ENCODE measurements around the gene PADI2.
A peak's percentile ranks its signal among the peaks of the same experiment; 100 is the strongest.

PADI2 gene

DNA sequence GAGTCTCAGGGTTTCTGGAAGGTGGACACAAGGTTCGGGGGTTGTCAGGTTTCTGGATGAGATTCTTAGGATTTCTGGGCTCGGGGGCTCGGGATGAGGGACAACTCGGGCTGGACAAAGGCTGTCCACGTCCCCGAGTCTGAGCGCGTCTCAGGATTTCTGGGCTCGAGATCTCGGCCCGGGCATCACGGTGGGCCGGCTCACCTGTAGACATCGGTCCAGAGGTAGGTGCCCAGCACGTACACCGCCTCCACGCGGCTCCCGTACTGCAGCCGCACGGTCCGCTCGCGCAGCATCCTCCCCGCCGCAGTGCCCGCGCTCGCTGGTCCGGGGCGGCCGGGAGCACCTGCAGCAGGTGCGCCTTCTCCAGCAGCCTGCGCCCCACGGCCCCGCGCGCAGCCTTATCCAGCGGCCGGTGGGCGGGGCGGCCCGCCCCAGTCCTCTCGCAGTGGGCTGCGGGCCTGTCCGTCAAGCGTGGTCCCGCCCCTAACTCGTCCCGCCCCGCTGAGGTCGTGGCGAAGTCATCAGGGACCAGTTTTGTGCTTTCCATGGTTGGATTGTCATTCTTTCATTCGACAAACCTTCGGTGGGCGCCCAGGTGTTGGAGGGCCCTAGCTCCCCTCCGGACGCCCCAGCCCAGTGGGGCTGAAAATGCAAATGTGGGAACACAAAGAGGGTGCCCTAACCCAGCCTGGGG lies at the start of gene PADI2:
TSS of gene PADI2 (minus strand) at position 376 of the 697 bp plus-strand sequence. CDS start at position 296, 80 bp downstream.
- FAIRE-seq: no peak
- DNase-seq (ENCODE audit: low spot score): no peak

DNA sequence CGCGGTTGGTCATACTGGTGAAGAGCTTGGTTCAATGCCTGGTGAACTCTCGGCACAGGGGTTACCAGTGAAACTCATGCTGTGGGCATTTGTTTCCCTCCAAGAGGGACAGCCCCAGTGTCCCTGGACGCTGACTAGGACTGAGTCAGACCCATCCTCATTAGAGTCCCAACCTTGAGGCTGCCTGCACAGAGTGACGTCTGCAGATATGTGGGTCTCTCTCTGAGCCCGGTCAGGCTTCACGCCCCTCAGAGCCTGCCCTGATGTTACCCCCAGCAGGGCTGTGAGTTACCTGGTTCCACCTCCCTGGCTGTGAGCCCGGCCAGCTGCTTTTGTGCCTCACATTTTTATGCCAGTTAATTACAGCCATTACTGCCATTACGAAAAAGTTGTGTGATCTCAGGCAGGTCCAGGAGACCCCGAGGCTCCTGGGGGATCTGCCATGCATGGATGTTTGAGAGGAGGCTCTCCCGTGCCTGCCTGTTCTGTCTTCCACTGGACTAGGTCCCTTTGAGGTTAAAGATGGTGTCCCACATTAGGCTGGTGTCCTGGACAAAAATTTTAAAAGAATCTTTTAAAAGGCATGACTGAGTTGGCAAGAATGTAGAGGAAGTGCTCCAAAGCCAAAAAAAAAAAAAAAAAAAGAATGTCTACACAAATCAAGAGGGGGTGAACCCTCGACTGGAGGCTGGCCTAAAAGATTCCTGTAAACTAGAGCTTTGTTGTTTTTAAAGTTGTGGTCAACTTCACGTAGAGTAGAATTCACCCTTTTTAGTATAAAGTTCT lies 49.0 kb upstream of the PADI2 start:
- FAIRE-seq (no peak), DNase-seq (ENCODE audit: low spot score) (peak; percentile 70)

DNA sequence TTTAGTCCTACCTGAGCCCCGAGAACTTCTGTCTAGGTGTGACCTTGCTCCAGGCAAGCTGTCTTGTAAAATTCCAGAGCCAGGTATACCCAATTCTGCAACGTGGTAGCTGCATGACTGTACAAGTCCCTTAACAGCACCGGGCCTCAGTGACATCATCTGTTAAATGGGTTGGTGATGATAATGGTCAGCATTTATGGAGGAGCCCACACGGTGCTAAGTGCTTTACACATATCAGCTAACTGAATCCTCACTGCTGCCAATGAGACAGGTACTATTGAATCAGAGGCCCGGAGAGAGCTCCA lies 48.5 kb upstream of the PADI2 start:
- no peak for FAIRE-seq

DNA sequence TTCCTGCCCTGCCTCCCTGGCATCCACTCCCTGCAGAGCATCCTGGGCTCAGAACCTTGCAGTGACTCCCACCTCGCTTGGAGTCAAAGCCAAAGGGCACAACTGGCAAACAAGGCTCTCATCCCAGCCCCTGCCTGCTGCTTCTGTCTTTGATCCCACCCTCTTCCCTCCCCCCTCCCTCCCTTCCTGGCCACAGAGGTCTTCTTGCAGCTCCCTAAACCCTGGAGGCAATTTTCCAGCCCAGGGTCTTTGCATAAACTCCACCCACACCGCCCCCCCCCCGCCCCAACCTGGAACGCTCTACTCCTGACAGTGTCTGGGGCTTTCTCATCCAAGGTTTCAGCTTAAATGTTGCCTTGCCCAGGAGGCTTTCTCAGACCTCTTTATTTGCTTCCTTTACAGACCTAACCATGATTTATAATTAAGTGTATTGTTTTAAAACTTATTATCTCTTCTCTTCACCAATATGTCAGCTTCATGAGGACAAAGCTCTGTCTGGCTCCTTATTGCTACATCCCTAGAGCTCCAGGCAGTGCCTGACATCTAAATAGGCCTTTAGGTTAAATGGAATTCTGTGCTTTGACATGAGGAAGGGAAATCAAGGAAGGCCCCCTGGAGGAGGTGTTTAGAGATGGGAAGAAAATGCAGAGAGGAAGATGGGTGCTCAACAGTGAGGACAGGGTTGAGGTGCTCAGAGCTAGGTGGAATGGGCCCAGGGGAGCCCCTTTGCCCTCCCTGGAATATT lies 48.0 kb upstream of the PADI2 start:
- no peak for DNase-seq (ENCODE audit: low spot score)
- FAIRE-seq: no peak

More for the DNA sequence above, 48.5 kb upstream of the PADI2 start:
- no peak for DNase-seq (ENCODE audit: low spot score)

DNA sequence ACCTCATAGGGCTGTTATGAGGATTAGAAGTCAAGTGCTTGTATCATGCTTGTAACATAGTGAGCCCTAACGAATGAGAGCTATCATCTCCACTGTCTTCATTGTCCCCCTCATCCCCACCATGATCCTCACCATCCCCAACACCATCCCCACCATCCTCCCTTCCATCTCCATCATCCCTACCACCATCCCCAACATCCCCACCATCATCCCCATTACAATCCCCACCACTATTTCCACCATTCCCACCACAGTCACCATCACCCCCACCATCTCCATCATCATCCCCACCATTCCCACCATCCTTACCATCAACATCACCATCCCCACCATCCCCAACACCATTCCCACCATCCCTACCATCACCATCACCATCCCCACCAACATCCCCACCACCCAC lies 46.6 kb upstream of the PADI2 start:
- peak; percentile 30 for FAIRE-seq
- no peak for DNase-seq (ENCODE audit: low spot score)

DNA sequence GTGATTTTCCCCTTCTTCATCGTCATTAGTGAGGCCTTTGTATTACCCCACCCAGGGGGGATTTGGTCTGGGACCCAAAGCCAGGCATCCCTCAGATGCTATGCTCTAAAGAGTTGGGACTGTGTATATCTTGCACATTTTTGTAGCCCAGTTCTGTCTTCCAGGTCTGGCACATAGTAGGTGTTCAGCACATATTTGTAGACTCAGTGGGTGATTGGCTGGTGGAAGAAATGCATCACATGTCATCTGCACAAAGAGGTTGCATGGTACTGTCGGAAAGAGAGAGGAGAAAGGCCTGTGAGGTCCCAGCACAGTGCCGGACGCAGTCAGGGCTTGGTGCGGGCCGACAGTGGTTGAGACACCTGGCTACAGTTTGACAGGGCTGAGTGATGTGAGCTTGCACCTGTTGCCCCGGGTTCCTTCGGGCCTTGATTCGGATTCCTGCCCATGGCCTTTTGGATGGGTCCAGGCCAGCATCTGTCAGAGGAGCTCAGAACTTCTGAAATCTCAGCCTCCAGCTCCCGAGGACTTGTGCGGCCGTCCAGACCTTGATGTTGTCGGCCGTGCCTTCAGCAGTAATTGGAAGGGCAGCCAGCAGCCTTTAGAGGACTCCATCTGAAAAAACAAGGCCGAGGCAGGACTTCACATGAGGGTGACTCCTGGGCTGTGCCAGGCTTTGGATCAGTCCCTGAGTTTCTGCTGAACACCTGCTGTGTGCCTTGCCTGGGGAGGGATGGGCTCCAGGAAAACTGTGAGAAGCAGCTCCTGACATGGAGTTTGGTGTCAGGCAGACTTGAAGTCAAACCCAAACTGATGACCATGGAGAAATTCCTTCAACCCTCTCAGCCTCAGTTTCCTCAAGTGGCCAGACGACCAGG lies 44.8 kb upstream of the PADI2 start:
- DNase-seq (ENCODE audit: low spot score) (no peak), FAIRE-seq (no peak)

DNA sequence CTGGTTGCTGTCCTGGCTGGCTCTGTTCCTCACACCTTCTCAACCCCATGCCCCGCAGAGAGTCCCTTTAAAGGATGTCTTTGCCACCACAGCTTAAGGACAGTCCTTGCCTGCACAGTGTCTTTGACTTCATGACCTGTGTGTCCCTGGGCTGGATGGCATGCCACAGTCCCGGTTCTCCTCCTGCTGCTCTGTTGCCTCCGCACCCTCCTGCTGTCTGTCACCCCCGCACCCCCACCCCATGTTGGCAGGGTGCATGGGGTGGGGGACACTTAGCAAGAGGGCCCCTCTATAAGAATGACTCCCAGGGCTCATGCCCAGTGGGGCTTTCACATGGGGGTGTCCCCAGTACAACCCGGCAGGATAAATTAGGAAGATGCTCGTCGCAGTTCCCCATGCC lies 44.1 kb upstream of the PADI2 start:
- DNase-seq (ENCODE audit: low spot score): no peak
- no peak for FAIRE-seq

DNA sequence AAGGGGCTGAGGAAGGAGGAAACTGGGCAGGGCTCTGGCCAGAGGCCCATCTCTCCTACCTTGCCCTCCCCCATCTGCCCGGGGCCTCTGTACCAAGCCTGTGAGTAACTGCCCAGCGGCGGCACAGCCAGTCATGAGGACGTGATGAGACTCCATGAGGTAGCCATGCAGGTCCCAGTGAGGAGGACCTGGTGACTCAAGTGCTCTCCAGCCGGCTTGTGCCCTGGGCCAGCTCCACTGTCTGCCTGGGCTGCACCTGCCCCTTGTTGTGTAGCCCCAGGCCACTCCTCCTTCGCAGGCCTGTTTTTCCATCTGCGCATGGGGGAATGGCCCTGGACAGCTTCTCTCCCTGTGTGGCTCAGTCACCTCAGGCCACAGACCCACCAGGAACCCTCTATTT lies 43.7 kb upstream of the PADI2 start:
- DNase-seq (ENCODE audit: low spot score) (no peak), FAIRE-seq (no peak)

DNA sequence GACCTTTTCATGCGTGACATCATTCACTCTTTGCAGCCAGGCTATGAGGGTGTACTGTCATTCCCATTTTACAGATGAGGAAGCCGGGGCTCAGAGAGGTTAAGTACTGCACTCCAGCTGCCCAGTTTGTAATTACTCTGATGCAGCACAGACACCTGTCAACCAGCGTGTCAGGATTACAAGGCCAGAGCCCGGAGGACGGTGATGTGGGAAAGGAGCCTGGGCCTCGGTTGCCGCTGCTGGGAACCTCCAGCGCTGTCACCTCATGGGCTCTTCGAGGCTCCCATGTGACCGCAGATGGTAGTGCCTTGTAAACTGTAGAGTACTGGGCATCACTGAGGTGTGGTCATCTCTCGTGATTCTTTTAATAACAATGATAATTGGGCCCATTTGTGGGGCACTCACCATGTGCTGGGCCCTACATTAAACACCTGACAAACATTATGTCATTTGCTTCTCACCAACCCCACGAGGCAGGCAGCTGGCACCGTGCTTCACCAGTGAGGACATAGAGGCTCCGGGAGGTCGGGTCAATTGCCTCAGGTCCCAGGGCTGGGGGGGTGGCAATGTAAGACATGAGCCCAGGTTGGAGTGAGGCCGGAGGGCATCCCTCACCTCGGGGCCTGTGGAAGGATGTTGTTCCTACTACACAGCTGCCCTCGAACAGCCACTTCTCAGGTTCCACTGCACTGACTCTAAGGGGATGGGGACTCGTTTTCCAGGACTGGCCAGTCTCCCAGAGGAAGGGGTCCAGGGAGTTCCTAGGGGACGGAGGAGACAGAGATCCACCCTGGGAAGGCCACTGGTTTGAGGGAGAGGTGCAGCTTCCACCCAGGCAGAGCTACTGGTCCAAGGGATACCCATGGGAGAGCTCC lies 42.9 kb upstream of the PADI2 start:
- no peak for DNase-seq (ENCODE audit: low spot score)

DNA sequence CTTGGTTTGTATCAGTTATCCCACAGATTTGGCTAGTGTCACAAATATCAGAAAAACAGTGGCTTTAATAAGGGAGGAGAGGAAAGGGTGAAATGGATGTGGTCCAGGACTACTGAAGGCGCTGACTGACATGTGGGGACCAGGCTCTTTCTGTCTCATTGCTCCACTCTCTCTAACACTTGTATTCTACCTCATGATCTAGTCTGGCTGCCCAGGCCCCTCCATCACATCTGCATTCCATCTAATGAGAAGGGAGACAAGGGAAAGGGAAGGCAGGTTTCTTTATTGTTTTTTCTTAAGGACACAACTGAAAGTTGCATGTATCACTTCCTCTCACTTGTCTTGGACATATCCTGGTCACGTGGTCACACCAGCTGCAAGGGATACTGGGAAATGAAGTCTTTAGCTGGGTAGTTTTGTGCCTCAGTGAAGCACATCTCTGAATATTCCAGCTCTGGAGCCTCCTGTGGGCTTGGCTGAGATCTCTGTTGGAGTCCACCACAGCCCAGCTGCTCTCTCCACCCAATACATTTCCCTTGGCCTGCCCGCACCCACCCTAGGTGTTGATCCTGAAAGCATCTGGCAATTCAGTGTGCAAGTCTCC lies 42.0 kb upstream of the PADI2 start:
- DNase-seq (ENCODE audit: low spot score): no peak

More for the DNA sequence above, 42.9 kb upstream of the PADI2 start:
- FAIRE-seq: no peak

DNA sequence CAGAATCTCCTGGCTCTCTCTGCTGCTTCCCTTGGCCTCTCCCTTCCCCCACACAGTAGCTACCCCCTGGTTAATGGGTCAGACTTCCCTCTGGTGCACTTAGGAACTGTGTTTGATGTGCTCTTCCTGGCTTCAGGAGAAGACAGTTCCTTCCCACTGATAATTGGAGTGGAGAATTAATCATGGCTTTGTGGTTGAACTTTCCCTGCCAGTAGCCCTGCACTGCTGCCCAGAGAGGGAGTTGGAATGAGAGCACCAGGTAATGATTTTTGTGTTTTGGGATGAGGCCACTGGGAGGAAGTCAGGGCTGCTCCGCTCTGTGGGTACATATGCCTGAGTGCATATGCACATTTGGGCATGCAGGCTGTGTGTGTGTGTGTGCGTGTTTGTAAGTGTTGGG lies 39.7 kb upstream of the PADI2 start:
- no peak for FAIRE-seq
- DNase-seq (ENCODE audit: low spot score): no peak

More for the DNA sequence above, 42.0 kb upstream of the PADI2 start:
- FAIRE-seq: no peak

DNA sequence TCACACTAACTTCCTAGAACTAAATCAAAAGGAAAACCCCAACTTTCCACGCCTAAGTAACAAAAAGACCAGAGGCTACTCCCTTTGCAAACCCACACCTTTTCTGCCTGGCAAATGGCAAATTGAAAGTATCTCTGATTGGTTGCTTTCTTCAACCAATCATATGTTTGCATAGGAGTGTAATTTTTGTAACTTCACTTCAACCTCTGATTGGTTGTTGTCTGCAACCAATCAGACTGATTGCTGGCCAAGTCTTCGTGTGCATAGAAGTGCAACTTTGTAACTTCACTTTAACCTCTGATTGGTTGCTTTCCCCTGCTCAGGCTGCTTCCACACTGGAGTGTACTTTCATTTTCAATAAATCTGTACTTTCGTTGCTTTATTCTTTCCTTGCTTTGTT lies 36.9 kb upstream of the PADI2 start:
- no peak for FAIRE-seq
- no peak for DNase-seq (ENCODE audit: low spot score)

DNA sequence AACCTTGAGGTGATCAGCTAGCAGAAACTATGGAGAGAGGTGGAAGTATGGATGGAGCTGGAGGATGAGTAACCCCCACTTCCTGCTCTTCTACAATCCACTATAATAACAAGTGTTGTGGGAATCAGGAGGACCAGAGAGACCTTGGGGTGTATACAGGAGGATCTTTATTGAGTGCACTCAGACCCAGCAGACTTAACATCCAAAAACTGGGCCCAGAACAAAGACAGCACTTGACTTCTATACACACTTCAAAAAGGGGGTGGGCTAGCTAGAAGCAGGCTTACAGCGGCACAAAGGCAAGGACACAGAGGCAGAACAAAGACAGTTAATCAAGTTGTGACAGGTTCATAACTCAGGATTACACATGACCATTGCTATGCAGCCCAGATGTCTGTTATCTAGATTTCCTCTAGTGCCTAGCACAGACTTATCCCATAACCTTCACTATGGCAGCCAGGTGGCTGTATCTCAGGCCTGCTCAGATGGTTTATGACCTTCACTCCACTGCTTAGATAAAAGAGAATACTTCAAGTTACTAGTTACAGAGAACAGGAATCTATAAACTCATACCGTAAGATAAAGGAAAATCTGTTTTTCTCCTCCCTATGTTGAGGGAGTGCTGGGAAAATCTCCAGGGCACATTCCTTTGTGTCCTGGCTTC lies 36.1 kb upstream of the PADI2 start:
- no peak for FAIRE-seq
- DNase-seq (ENCODE audit: low spot score): no peak

DNA sequence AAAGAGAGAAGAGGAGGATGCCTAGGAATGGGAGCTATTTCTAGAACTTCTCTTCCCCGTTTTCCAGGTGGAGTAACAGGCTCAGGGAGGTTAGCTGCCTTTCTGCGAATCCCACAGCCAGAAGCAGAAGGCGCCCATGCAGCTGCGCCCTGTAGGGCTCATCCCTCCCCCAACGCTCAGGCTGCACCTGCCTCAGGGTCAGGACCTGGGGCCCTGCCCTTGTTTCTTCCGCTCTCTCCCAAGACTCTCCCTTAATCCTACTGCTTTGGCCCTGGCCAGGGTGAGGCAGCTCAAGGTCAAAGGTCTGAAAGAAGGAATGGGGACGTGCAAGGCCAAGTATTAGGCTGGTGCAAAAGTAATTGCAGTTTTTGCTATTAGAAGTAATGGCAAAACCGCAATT lies 30.5 kb upstream of the PADI2 start:
- no peak for FAIRE-seq

DNA sequence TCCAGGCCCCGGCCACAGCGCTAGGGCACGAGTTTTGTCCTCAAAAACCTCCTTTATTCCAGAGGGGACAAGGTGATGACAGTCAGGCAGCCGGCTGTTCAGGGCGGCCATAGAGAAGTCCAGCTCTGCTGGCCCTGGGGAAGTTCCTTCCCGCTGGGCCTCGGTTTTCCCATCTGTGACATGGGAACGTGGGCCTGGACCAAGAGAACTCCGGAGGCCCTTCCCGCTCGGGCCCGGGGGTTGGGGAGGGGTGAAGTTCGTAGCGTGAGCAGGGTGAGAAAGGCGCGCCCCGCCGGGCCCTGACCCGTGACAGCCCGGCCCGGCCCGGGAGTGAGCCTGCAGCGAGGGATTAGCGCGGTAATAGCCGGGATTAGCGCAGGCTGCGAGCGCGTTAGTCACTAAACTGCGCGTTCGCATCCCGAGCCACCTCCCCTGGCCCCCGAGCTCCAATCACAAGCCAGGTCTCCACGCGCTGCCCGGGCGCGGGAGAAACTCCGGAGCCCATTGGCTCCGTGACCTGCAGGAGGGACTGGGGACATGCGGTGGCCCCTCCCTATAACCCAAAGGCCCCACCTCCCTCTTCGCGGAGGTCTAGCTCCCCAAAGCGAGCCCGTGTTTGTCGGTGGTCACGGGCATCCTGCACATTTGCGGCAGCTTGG lies 29.8 kb upstream of the PADI2 start:
- DNase-seq (ENCODE audit: low spot score) (no peak), FAIRE-seq (no peak)

More for the DNA sequence above, 30.5 kb upstream of the PADI2 start:
- DNase-seq (ENCODE audit: low spot score): no peak

DNA sequence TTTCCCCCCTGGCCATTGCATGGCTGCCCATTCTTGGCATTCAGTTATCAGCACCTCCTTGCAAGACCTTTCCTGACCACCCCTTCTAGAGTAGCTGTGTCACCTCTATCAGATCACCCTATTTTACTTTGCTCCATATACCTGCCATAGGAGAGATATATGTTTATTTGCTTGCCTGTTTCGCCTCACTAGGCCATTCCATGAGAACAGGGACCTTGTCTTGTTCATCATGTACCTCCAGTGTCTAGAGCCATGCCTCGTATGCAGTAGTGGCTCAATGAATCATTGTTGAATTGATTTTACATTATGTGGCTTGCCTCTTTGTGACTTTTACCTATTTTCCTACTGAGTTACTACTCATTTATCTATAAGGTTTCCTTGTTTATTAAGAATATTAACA lies 26.4 kb upstream of the PADI2 start:
- FAIRE-seq (no peak), DNase-seq (ENCODE audit: low spot score) (no peak)

DNA sequence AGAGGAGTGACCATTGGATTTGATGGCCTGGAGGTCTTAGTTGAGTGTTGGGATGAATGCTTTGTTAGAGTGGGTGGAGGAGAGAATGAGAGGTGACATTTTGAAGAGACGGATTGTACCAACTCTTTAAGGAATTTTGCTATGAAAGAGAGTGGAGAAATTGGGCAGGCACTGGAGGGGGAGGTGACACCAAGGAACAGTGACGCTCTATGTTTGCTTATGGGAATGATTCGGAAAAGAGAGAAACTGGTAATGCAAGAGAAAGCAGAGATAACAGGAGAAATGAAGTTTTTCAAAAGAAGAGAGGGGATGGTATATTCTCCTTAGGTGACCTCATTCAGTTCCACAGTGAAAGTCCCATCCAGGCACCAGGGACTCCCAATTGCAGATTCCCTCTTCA lies 24.5 kb upstream of the PADI2 start:
- DNase-seq (ENCODE audit: low spot score) (no peak), FAIRE-seq (no peak)

DNA sequence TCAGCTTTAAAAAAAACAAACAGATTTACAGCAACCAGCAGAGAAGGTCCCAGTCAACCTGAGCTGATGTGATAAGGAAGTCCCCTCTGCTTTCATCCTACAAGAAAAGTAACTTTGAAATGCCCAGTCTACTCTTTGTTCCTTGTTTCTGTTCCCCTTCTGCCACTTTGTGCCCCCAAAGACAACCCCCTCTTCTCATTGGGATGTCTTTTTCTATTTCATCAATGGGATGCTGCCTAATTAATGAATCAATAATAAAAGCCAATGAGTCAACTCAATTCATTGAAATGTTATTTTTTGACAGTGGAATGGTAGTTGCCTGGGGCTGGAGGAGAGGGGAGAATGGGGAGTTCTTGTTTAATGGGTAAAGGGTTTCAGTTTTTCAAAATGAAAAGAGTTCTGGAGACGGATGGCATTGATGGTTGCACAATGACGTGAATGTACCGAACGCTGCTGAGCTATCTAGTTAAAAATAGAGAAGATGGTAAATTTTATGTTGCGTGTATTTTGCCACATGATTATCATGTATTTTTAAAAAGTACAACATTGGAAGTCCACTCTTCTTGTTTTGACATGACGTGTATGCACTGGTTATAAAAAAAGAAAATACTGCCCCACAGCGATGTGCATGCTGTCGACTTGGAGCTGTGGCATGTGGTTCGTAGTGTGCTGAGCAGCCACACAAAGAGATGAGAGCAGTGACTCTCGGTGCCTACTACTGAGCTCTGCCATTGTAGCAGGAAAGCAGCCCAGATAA lies 22.4 kb upstream of the PADI2 start:
- DNase-seq (ENCODE audit: low spot score) (no peak), FAIRE-seq (no peak)

Data from urothelium cell line (cell line).